IMR-90 (cell line): ENCODE measurements around the gene COL23A1. TPM values are rescaled to one million over a fixed set of nuclear protein-coding genes. Genes with fewer than 3 reads are reported as not detected.

ENCODE experiments used
- ATAC-seq: fragments of 200-7000 bp; cut with Tn5 transposase; 2 replicates; pipeline ENCODE4 v1.9.1; 2020; ENCODE audit warnings: low read depth, mild to moderate bottlenecking, moderate library complexity
- BruUV-seq: library from RNA; stranded (reverse); fragments of 400-500 nt; replicated peaks from 2 replicates; lab custom pipeline; 2021; lab: Mats Ljungman, UMichigan
- CTCF ChIA-PET: fragments of 300-600 bp; formaldehyde crosslinking; extraction: SDS; loops from one replicate; lab custom pipeline; 2021; ENCODE audit warnings: antibody characterized with exemption; lab: Yijun Ruan, JAX
- POLR2A ChIA-PET: fragments of 300-600 bp; sonication (Branson Sonifier 250); formaldehyde crosslinking; loops from one replicate; lab custom pipeline; 2022; ENCODE audit warnings: antibody characterized with exemption; ENCODE audit not compliant: unreplicated experiment; lab: Charles Lee
- DNase-seq: peaks from one replicate; pipeline ENCODE4 v3.0.0; 2013
- H2AFZ ChIP-seq: replicated peaks from 2 replicates; pipeline ENCODE3; 2013; ENCODE audit warnings: low read length, mild to moderate bottlenecking; ENCODE audit not compliant: poor library complexity
- H2AK5ac ChIP-seq: 2 replicates; pipeline ENCODE4 v1.6.1; 2013; ENCODE audit warnings: low read depth, low read length, inconsistent platforms
- H2AK9ac ChIP-seq: replicated peaks from 2 replicates; pipeline ENCODE3; 2013; ENCODE audit warnings: mild to moderate bottlenecking, low read depth, low read length, moderate library complexity; ENCODE audit not compliant: poor library complexity
- H2BK120ac ChIP-seq: 2 replicates; pipeline ENCODE4 v1.6.1; 2013; ENCODE audit warnings: low read depth, low read length, inconsistent platforms
- H2BK15ac ChIP-seq: 3 replicates; pipeline ENCODE4 v1.6.1; 2013; ENCODE audit warnings: low read depth, low read length, inconsistent platforms
- H2BK20ac ChIP-seq: 2 replicates; pipeline ENCODE4 v1.6.1; 2013; ENCODE audit warnings: low read depth, mild to moderate bottlenecking, inconsistent platforms, low read length, moderate library complexity
- H2BK5ac ChIP-seq: 2 replicates; pipeline ENCODE4 v1.6.1; 2013; ENCODE audit warnings: mild to moderate bottlenecking, low read depth, low read length, inconsistent platforms; ENCODE audit not compliant: poor library complexity, severe bottlenecking
- H3K14ac ChIP-seq: replicated peaks from 2 replicates; pipeline ENCODE4 v1.6.1; 2013; ENCODE audit warnings: low read depth, low read length, inconsistent platforms
- H3K18ac ChIP-seq: 2 replicates; pipeline ENCODE4 v1.6.1; 2013; ENCODE audit warnings: low read depth, low read length, control low read depth
- H3K23ac ChIP-seq: 2 replicates; pipeline ENCODE4 v1.6.1; 2013; ENCODE audit warnings: low read depth, low read length, inconsistent platforms
- H3K27ac ChIP-seq: 2 replicates; pipeline ENCODE4 v1.5.1; 2013; ENCODE audit warnings: mild to moderate bottlenecking, control low read depth, low read length; ENCODE audit not compliant: insufficient read depth
- H3K27me3 ChIP-seq: 2 replicates; pipeline ENCODE4 v1.6.1; 2013; ENCODE audit warnings: low read length; ENCODE audit not compliant: control insufficient read depth, insufficient read depth
- H3K36me3 ChIP-seq: 2 replicates; pipeline ENCODE4 v1.6.1; 2013; ENCODE audit warnings: low read length, mixed read lengths; ENCODE audit not compliant: control insufficient read depth, insufficient read depth
- H3K4ac ChIP-seq: 2 replicates; pipeline ENCODE4 v1.6.1; 2013; ENCODE audit warnings: low read depth, low read length, inconsistent platforms
- H3K4me1 ChIP-seq: 2 replicates; pipeline ENCODE4 v1.6.1; 2013; ENCODE audit warnings: low read length, mixed read lengths; ENCODE audit not compliant: control insufficient read depth, insufficient read depth
- H3K4me2 ChIP-seq: 2 replicates; pipeline ENCODE4 v1.6.1; 2013; ENCODE audit warnings: low read depth, mild to moderate bottlenecking, control low read depth, low read length, moderate library complexity
- H3K4me3 ChIP-seq: 2 replicates; pipeline ENCODE4 v1.5.1; 2013; ENCODE audit warnings: low read depth, mild to moderate bottlenecking, control low read depth, low read length, moderate library complexity; ENCODE audit not compliant: insufficient read depth
- H3K56ac ChIP-seq: 2 replicates; pipeline ENCODE4 v1.6.1; 2013; ENCODE audit warnings: low read length, inconsistent platforms; ENCODE audit not compliant: insufficient read depth; ENCODE audit errors: extremely low read depth
- H3K79me1 ChIP-seq, 2 experiments: 2 replicates each; pipeline ENCODE4 v1.6.1; 2013; ENCODE audit warnings: low read length in 2 of 2, inconsistent platforms in 1 of 2, low read depth in 1 of 2
- H3K9ac ChIP-seq: 2 replicates; pipeline ENCODE4 v1.6.1; 2013; ENCODE audit warnings: low read depth, low read length, control low read depth
- H3K9me1 ChIP-seq: 2 replicates; pipeline ENCODE4 v1.6.1; 2013; ENCODE audit warnings: low read length, inconsistent platforms; ENCODE audit not compliant: insufficient read depth
- H3K9me3 ChIP-seq: 2 replicates; pipeline ENCODE4 v1.6.1; 2013; ENCODE audit warnings: low read length; ENCODE audit not compliant: control insufficient read depth, insufficient read depth
- H4K20me1 ChIP-seq: 2 replicates; pipeline ENCODE4 v1.6.1; 2013; ENCODE audit warnings: low read length, inconsistent platforms; ENCODE audit not compliant: insufficient read depth
- H4K5ac ChIP-seq: 2 replicates; pipeline ENCODE4 v1.6.1; 2013; ENCODE audit warnings: mild to moderate bottlenecking, low read depth, low read length, control low read depth
- H4K8ac ChIP-seq, 2 experiments: 2 replicates each; pipeline ENCODE4 v1.6.1; 2013; ENCODE audit warnings: low read depth in 2 of 2, low read length in 2 of 2, control low read depth in 1 of 2, inconsistent platforms in 1 of 2
- H4K91ac ChIP-seq: 2 replicates; pipeline ENCODE4 v1.6.1; 2013; ENCODE audit warnings: low read depth, low read length, inconsistent platforms; ENCODE audit not compliant: insufficient read depth
- NFE2L2 ChIP-seq: fragments of 150-350 bp; IDR thresholded peaks from 2 replicates; pipeline ENCODE4 v1.6.1; 2016; ENCODE audit warnings: low read depth, mild to moderate bottlenecking, low read length
- WGBS, 2 experiments: methylation state at CpG; one replicate each; pipeline versions ENCODE4 v1.1.5 to v1.1.7; 2013; ENCODE audit warnings: missing lambda C conversion rate in 2 of 2; ENCODE audit not compliant: insufficient read length in 1 of 2; ENCODE audit errors: extremely low coverage in 2 of 2; 5-methylcytosine and 5-hydroxymethylcytosine counted together
- dilution Hi-C: fragments of 300-500 bp; cut with HindIII; formaldehyde crosslinking; loops from one replicate; pipeline ENCODE4 v1.14.3; 2018; ENCODE audit warnings: low sequenced_read_pairs; ENCODE audit not compliant: unreplicated experiment
- in situ Hi-C: fragments of 300-500 bp; cut with MboI; formaldehyde crosslinking; loops from 3 replicates; pipeline ENCODE4 v1.14.3; 2019; ENCODE audit warnings: low sequenced_read_pairs, inconsistent platforms, mixed read lengths
- intact Hi-C: fragments of 100-400 bp; cut with micrococcal nuclease; formaldehyde crosslinking; loops from 2 replicates; pipeline ENCODE4 v1.10.0; 2022
- polyA plus RNA-seq, 3 experiments: library from polyadenylated mRNA; depleted of rRNA; stranded (reverse); fragments of >200 nt; gene quantifications; 2 replicates each; pipeline ENCODE4 v1.2.3, GENCODE V29; 2012; ENCODE audit warnings: low replicate concordance in 1 of 3
- total RNA-seq: library from RNA; depleted of rRNA; stranded (reverse); fragments of >200 nt; gene quantifications from 2 replicates; pipeline ENCODE4 v1.2.3, GENCODE V29; 2012

The COL23A1 gene
- total and polyA plus RNA-seq, 2 of the 4 experiments (the other 2 are of a cell fraction), result not detected

- dilution Hi-C loops, result no loop called here
- H4K5ac ChIP-seq, result no peak overlapping the region
- no peaks in the 10 kb centered on the region for H3K4me1 ChIP-seq
- no TSS peak for BruUV-seq
- peaks cover 9% of the 10 kb centered on the region for H3K9me3 ChIP-seq
- DNase-seq (no peak), ATAC-seq (no peak)
- no peak overlapping the region for H4K91ac ChIP-seq
- no peak overlapping the region for H3K14ac ChIP-seq
- no peak overlapping the region for H3K4ac ChIP-seq
- POLR2A ChIA-PET, result no interaction called here
- H3K4me2 ChIP-seq, result no peak overlapping the region
- WGBS, 2 experiments, result 73% methylated on average over 5 of the region's 7 CpGs; no CpG with 5 or more reads in 1 of the 2 experiments
- no peak overlapping the region for H2BK120ac ChIP-seq
- no peak overlapping the region for H2BK15ac ChIP-seq
- no peaks in the 10 kb centered on the region for H3K79me1 ChIP-seq
- H3K9me1 ChIP-seq, result no peaks in the 10 kb centered on the region
- H4K8ac ChIP-seq, result no peak overlapping the region
- in situ Hi-C loops, result no loop called here
- intact Hi-C loops, result no loop called here
- peak overlapping the region; percentile 32 for H2AFZ ChIP-seq
- no peak overlapping the region for H3K9ac ChIP-seq
- no peak overlapping the region for H3K56ac ChIP-seq
- no peaks in the 10 kb centered on the region for H4K20me1 ChIP-seq
- no peak overlapping the region for H2BK5ac ChIP-seq
- no peak overlapping the region for H3K4me3 ChIP-seq
- H2AK5ac ChIP-seq, result no peak overlapping the region
- no peak overlapping the region for H3K27ac ChIP-seq
- H3K36me3 ChIP-seq, result no peaks in the 10 kb centered on the region
- H3K27me3 ChIP-seq, result no peaks in the 10 kb centered on the region
- TF ChIP-seq NFE2L2, result no peak
- no peak overlapping the region for H3K23ac ChIP-seq
- H3K18ac ChIP-seq, result no peak overlapping the region
- CTCF ChIA-PET, result no interaction called here
- H2BK20ac ChIP-seq, result no peak overlapping the region
- no peak overlapping the region for H2AK9ac ChIP-seq
Observed at GRCh38 chr5:178577944-178578343, 12.2 kb downstream of the COL23A1 start.
